ENCODE results near the gene UBTD1.

DNA sequence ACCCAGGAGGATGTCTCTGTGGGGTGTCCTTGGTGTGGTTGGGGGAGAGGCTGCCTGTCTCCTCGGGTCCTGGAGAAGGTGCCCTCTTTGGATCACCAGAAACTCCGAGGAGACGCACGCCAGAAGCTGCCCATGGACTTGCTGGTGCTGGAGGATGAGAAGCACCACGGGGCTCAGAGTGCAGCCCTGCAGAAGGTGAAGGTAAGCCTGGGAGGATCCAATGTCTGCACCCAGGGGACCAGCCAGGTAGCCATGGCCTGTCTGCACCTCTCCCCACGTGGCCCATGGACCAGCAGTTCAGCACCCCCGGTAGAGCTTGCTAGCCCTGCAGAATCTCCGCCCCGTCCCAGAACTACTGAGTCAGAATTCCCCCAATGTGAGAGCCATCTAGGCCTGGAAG, 79.0 kb downstream of the UBTD1 start:
- no peak for TF ChIP-seq EZH2phosphoT487 (conservative IDR thresholded peaks at IDR 0.05; ENCODE audit: low read length)
- TF ChIP-seq, protein P1, sequence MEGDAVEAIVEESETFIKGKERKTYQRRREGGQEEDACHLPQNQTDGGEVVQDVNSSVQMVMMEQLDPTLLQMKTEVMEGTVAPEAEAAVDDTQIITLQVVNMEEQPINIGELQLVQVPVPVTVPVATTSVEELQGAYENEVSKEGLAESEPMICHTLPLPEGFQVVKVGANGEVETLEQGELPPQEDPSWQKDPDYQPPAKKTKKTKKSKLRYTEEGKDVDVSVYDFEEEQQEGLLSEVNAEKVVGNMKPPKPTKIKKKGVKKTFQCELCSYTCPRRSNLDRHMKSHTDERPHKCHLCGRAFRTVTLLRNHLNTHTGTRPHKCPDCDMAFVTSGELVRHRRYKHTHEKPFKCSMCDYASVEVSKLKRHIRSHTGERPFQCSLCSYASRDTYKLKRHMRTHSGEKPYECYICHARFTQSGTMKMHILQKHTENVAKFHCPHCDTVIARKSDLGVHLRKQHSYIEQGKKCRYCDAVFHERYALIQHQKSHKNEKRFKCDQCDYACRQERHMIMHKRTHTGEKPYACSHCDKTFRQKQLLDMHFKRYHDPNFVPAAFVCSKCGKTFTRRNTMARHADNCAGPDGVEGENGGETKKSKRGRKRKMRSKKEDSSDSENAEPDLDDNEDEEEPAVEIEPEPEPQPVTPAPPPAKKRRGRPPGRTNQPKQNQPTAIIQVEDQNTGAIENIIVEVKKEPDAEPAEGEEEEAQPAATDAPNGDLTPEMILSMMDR (IDR thresholded peaks at IDR 0.05; ENCODE audit: insufficient read depth, low read length, poor library complexity, severe bottlenecking), result no peak

Data from SU-DHL-6 (cell line).